ENCODE measurements around the gene NPHP1.

DNA sequence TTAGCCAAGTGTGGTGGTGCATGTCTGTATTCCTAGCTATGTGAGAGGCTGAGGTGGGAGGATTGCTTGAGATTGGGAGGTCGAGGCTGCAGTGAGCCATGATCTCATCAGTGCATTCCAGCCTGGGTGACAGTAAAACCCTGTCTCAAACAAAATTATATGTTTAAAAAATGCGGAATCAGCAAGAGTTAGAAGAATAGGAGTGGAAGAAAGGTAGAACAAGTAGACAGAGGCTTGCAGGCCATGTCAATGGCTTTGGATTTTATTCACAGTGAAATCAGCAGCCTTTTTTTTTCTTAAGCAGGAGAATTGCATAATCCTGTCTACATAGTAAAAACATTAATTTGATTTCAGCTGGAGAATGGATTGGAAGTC lies 15.4 kb upstream of the NPHP1 start:
- no peak for TF ChIP-seq POLR2A (IDR thresholded peaks at IDR 0.05)
- TF ChIP-seq, protein P1, sequence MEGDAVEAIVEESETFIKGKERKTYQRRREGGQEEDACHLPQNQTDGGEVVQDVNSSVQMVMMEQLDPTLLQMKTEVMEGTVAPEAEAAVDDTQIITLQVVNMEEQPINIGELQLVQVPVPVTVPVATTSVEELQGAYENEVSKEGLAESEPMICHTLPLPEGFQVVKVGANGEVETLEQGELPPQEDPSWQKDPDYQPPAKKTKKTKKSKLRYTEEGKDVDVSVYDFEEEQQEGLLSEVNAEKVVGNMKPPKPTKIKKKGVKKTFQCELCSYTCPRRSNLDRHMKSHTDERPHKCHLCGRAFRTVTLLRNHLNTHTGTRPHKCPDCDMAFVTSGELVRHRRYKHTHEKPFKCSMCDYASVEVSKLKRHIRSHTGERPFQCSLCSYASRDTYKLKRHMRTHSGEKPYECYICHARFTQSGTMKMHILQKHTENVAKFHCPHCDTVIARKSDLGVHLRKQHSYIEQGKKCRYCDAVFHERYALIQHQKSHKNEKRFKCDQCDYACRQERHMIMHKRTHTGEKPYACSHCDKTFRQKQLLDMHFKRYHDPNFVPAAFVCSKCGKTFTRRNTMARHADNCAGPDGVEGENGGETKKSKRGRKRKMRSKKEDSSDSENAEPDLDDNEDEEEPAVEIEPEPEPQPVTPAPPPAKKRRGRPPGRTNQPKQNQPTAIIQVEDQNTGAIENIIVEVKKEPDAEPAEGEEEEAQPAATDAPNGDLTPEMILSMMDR (IDR thresholded peaks at IDR 0.05), result no peak
